Thyroid gland (tissue), 4 donors: Measurements from ENCODE around the gene HECTD3.

Source experiments
- POLR2A ChIP-seq, 2 donors: fragments of 450-650 bp; IDR thresholded peaks; one replicate each; pipeline ENCODE4 v1.6.1; 2017; ENCODE audit warnings: antibody characterized with exemption in 2 of 2, mild to moderate bottlenecking in 2 of 2, moderate library complexity in 1 of 2
- TF ChIP-seq, protein P1 (sequence below), 6 experiments: fragments of 200-600 bp in 3 of 6; fragments of 450-650 bp in 3 of 6; sonication (generic) in 3 of 6; IDR thresholded peaks; one replicate each; pipeline ENCODE4 v1.5.1; 2016 to 2019; ENCODE audit warnings: antibody characterized with exemption in 6 of 6, mild to moderate bottlenecking in 2 of 6, inconsistent platforms in 1 of 6, moderate library complexity in 1 of 6

DNA sequence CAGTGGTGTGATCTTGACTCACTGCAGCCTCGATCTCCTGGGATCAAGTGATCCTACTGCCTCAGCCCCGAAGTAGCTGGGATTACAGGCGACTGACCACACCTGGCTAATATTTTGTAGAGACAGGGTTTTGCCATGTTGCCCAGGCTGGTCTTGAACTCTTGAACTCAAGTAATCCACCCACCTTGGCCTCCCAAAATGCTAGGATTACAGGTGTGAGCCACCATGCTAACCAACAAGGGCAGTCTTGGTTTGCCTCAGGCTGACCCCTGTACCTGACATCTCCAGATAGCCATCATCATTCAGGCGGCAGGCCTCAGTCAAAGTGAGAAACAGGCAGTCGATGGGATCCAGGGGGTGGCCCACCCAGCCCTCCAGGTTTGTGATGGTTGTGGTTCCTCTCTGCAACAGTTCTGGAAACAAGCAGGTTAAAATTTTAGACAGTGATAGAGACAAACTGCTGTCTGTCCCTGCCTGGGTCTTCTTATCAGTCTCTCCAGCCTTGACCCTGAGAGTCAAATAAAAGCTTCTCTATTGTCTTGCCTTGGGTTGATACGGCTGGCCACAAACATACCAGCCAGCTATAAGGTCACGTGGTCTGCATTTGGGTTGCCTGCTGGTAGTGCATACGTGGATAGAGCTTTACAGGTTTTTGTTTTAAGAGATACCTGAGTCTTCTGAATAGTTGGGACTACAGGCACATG, 27.7 kb upstream of the HECTD3 start:
- no peak for TF ChIP-seq POLR2A (IDR thresholded peaks at IDR 0.05)
- TF ChIP-seq, protein P1, sequence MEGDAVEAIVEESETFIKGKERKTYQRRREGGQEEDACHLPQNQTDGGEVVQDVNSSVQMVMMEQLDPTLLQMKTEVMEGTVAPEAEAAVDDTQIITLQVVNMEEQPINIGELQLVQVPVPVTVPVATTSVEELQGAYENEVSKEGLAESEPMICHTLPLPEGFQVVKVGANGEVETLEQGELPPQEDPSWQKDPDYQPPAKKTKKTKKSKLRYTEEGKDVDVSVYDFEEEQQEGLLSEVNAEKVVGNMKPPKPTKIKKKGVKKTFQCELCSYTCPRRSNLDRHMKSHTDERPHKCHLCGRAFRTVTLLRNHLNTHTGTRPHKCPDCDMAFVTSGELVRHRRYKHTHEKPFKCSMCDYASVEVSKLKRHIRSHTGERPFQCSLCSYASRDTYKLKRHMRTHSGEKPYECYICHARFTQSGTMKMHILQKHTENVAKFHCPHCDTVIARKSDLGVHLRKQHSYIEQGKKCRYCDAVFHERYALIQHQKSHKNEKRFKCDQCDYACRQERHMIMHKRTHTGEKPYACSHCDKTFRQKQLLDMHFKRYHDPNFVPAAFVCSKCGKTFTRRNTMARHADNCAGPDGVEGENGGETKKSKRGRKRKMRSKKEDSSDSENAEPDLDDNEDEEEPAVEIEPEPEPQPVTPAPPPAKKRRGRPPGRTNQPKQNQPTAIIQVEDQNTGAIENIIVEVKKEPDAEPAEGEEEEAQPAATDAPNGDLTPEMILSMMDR (IDR thresholded peaks at IDR 0.05): no peak
